Fibroblast of lung (primary cell): Measurements from ENCODE around the gene FAM110A. TPM values are rescaled to one million over a fixed set of nuclear protein-coding genes. Genes with fewer than 3 reads are reported as not detected.

Experiments used
- DNase-seq, 2 donors: peaks; one replicate each; pipeline versions ENCODE4 v3.0.0 to v3.0.0-alpha.2; 2010; ENCODE audit warnings: low read depth in 2 of 2
- H2AFZ ChIP-seq: 2 replicates; pipeline ENCODE4 v1.5.1; 2012; ENCODE audit warnings: low read length, control low read depth, inconsistent platforms
- H3K27ac ChIP-seq: 2 replicates; pipeline ENCODE4 v1.5.1; 2011; ENCODE audit warnings: low read length, control low read depth; ENCODE audit not compliant: insufficient read depth
- H3K27me3 ChIP-seq: 2 replicates; pipeline ENCODE4 v1.5.1; 2011; ENCODE audit warnings: mild to moderate bottlenecking, low read length; ENCODE audit not compliant: control insufficient read depth, insufficient read depth
- H3K36me3 ChIP-seq: 2 replicates; pipeline ENCODE4 v1.5.1; 2011; ENCODE audit warnings: low read length; ENCODE audit not compliant: control insufficient read depth, insufficient read depth
- H3K4me1 ChIP-seq: 2 replicates; pipeline ENCODE4 v1.5.1; 2011; ENCODE audit warnings: low read length; ENCODE audit not compliant: control insufficient read depth, insufficient read depth; ENCODE audit errors: extremely low read depth
- H3K4me2 ChIP-seq: 2 replicates; pipeline ENCODE4 v1.5.1; 2011; ENCODE audit warnings: low read length, control low read depth; ENCODE audit not compliant: insufficient read depth; ENCODE audit errors: extremely low read depth
- H3K4me3 ChIP-seq, 4 experiments: fragments of 200-600 bp in 1 of 4; sonication (generic) in 1 of 4; replicated peaks in 1 of 4; 2 replicates each; pipeline ENCODE4 v1.5.1; 2011 to 2016; ENCODE audit warnings: low read length in 4 of 4, low read depth in 3 of 4, mild to moderate bottlenecking in 3 of 4, control low read depth in 2 of 4, inconsistent platforms in 1 of 4, mixed read lengths in 1 of 4; ENCODE audit not compliant: insufficient read depth in 1 of 4; ENCODE audit errors: control extremely low read depth in 1 of 4
- H3K79me2 ChIP-seq: 2 replicates; pipeline ENCODE4 v1.5.1; 2012; ENCODE audit warnings: mild to moderate bottlenecking, low read length, inconsistent platforms; ENCODE audit not compliant: control insufficient read depth, insufficient read depth
- H3K9ac ChIP-seq: 2 replicates; pipeline ENCODE4 v1.5.1; 2011; ENCODE audit warnings: mild to moderate bottlenecking, low read length, control low read depth; ENCODE audit not compliant: insufficient read depth
- H3K9me3 ChIP-seq: 2 replicates; pipeline ENCODE4 v1.5.1; 2012; ENCODE audit warnings: low read depth, low read length; ENCODE audit not compliant: control insufficient read depth, insufficient read depth
- H4K20me1 ChIP-seq: 2 replicates; pipeline ENCODE4 v1.5.1; 2011; ENCODE audit warnings: low read length; ENCODE audit not compliant: control insufficient read depth, insufficient read depth; ENCODE audit errors: extremely low read depth
- CTCF ChIP-seq, 2 donors: IDR thresholded peaks in 1 of 2; conservative IDR thresholded peaks in 1 of 2; 1 replicate in 1 of 2; 2 replicates in 1 of 2; pipeline ENCODE4 v1.5.1; 2011 to 2012; ENCODE audit warnings: low read length in 2 of 2, control low read depth in 1 of 2, inconsistent platforms in 1 of 2, low read depth in 1 of 2, mild to moderate bottlenecking in 1 of 2
- EZH2 ChIP-seq: IDR thresholded peaks from 2 replicates; pipeline ENCODE4 v1.5.1; 2012; ENCODE audit warnings: low read length, control low read depth, mild to moderate bottlenecking; ENCODE audit errors: missing control alignments
- polyA plus RNA-seq, 2 donors: library from polyadenylated mRNA; depleted of rRNA in 1 of 2; stranded (reverse) in 1 of 2; unstranded in 1 of 2; fragments of >200 nt; gene quantifications; 2 replicates each; pipeline ENCODE4 v1.2.1, GENCODE V29; 2011 to 2012; ENCODE audit warnings: missing spikeins in 1 of 2
- total RNA-seq: library from RNA; depleted of rRNA; stranded (reverse); fragments of >200 nt; gene quantifications from 2 replicates; pipeline ENCODE4 v1.2.1, GENCODE V29; 2014

Gene FAM110A
- total and polyA plus RNA-seq, 2 donors (not counting 1 experiment from before 2014, with no cell fraction given), result 1.5 to 1.8 TPM

GRCh38 chr20:871948-872347 lies 38.4 kb downstream of the FAM110A start:
- H3K4me3 ChIP-seq, result no peak overlapping the region
- H3K9me3 ChIP-seq, result no peaks in the 10 kb centered on the region
- no peaks in the 10 kb centered on the region for H4K20me1 ChIP-seq
- H3K4me2 ChIP-seq, result no peak overlapping the region
- H3K36me3 ChIP-seq, result no peaks in the 10 kb centered on the region
- TF ChIP-seq EZH2 (no peak), CTCF (conservative IDR thresholded peaks at IDR 0.05 in 1 of 2, IDR thresholded peaks at IDR 0.05 in 1 of 2; ENCODE audit: low read depth in 1 of 2, low read length in 2 of 2) (no peak)
- H3K27ac ChIP-seq, result no peak overlapping the region
- no peak overlapping the region for H3K9ac ChIP-seq
- no peak overlapping the region for H2AFZ ChIP-seq
- H3K4me1 ChIP-seq, result no peaks in the 10 kb centered on the region
- no peaks in the 10 kb centered on the region for H3K79me2 ChIP-seq
- peaks cover 6% of the 10 kb centered on the region for H3K27me3 ChIP-seq
- DNase-seq, result no peak

- H4K20me1 ChIP-seq, result no peaks in the 10 kb centered on the region
- no peak overlapping the region for H3K27ac ChIP-seq
- H3K4me1 ChIP-seq, result no peaks in the 10 kb centered on the region
- H2AFZ ChIP-seq, result no peak overlapping the region
- H3K79me2 ChIP-seq, result no peaks in the 10 kb centered on the region
- H3K36me3 ChIP-seq, result no peaks in the 10 kb centered on the region
- H3K4me2 ChIP-seq, result no peak overlapping the region
- TF ChIP-seq CTCF (conservative IDR thresholded peaks at IDR 0.05 in 1 of 2, IDR thresholded peaks at IDR 0.05 in 1 of 2; ENCODE audit: low read depth in 1 of 2, low read length in 2 of 2) (no peak), EZH2 (no peak)
- peaks cover 6% of the 10 kb centered on the region for H3K27me3 ChIP-seq
- no peak overlapping the region for H3K4me3 ChIP-seq
- DNase-seq, result no peak
- no peak overlapping the region for H3K9ac ChIP-seq
- no peaks in the 10 kb centered on the region for H3K9me3 ChIP-seq
Observed at GRCh38 chr20:872855-873520, 39.5 kb downstream of the FAM110A start.

- H2AFZ ChIP-seq, result no peak overlapping the region
- no peaks in the 10 kb centered on the region for H3K36me3 ChIP-seq
- TF ChIP-seq EZH2 (no peak), CTCF (conservative IDR thresholded peaks at IDR 0.05 in 1 of 2, IDR thresholded peaks at IDR 0.05 in 1 of 2; ENCODE audit: low read depth in 1 of 2, low read length in 2 of 2) (no peak)
- H4K20me1 ChIP-seq, result no peaks in the 10 kb centered on the region
- H3K9ac ChIP-seq, result no peak overlapping the region
- H3K9me3 ChIP-seq, result no peaks in the 10 kb centered on the region
- H3K79me2 ChIP-seq, result no peaks in the 10 kb centered on the region
- no peak overlapping the region for H3K4me3 ChIP-seq
- H3K27ac ChIP-seq, result no peak overlapping the region
- no peak overlapping the region for H3K4me2 ChIP-seq
- no peak for DNase-seq
- H3K4me1 ChIP-seq, result no peaks in the 10 kb centered on the region
- peaks cover 6% of the 10 kb centered on the region for H3K27me3 ChIP-seq
Observed at GRCh38 chr20:873875-874607, 40.5 kb downstream of the FAM110A start.
